Measurements from ENCODE around the gene LMF1.

GRCh38 chr16:1018447-1019198 is 47.8 kb upstream of the LMF1 start:
- TF ChIP-seq, protein P1, sequence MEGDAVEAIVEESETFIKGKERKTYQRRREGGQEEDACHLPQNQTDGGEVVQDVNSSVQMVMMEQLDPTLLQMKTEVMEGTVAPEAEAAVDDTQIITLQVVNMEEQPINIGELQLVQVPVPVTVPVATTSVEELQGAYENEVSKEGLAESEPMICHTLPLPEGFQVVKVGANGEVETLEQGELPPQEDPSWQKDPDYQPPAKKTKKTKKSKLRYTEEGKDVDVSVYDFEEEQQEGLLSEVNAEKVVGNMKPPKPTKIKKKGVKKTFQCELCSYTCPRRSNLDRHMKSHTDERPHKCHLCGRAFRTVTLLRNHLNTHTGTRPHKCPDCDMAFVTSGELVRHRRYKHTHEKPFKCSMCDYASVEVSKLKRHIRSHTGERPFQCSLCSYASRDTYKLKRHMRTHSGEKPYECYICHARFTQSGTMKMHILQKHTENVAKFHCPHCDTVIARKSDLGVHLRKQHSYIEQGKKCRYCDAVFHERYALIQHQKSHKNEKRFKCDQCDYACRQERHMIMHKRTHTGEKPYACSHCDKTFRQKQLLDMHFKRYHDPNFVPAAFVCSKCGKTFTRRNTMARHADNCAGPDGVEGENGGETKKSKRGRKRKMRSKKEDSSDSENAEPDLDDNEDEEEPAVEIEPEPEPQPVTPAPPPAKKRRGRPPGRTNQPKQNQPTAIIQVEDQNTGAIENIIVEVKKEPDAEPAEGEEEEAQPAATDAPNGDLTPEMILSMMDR (IDR thresholded peaks at IDR 0.05; ENCODE audit: low read depth, low read length) = no peak
- TF ChIP-seq MAX (IDR thresholded peaks at IDR 0.05; ENCODE audit: low read depth, low read length) (no peak), POLR2A (IDR thresholded peaks at IDR 0.05; ENCODE audit: extremely low read depth, insufficient read length) (no peak), MYC (IDR thresholded peaks at IDR 0.05; ENCODE audit: low read depth, low read length) (no peak)
